Measurements from ENCODE around the gene ATP1B2. TPM values are rescaled to one million over a fixed set of nuclear protein-coding genes. Genes with fewer than 3 reads are reported as not detected.
"Not testable (repeated sequence)": the region's sequence is repeated elsewhere in the genome, so short reads cannot be mapped to it uniquely, and the experiment has no call there.

ATP1B2 gene
- total RNA-seq, 1 donor from 2014 or later = 10.4 TPM

DNA sequence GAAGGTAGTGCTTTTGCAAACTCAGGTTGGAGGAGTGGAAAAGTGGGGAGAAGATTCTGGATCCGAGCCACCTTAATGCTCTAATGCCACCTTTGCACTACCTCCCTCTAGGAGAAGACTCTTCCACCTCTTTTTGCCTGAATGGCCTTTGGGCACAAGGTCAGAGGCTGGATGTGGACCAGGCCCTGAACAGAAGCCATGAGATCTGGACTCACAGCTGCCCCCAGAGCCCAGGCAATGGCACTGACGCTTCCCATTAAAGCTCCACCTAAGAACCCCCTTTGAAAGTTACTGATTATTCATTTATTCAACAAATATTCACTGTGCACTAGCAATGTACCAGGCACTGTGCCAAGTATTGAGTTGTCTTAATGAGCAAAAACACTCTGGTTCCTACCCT, 17.6 kb upstream of the ATP1B2 start:
- Mint-ChIP-seq H3K9me3 (ENCODE audit: unreplicated experiment) (no peaks in the 10 kb centered on the region), H3K27ac (ENCODE audit: unreplicated experiment) (peak overlapping the region; percentile 48), H3K4me1 (ENCODE audit: unreplicated experiment) (peaks cover 3% of the 10 kb centered on the region), H3K27me3 (ENCODE audit: unreplicated experiment) (peaks cover 5% of the 10 kb centered on the region), H3K36me3 (ENCODE audit: low read depth, unreplicated experiment) (no peaks in the 10 kb centered on the region), H3K4me3 (ENCODE audit: unreplicated experiment) (no peak overlapping the region)
- DNase-seq (ENCODE audit: low spot score) = no peak
- TF ChIP-seq, protein P1, sequence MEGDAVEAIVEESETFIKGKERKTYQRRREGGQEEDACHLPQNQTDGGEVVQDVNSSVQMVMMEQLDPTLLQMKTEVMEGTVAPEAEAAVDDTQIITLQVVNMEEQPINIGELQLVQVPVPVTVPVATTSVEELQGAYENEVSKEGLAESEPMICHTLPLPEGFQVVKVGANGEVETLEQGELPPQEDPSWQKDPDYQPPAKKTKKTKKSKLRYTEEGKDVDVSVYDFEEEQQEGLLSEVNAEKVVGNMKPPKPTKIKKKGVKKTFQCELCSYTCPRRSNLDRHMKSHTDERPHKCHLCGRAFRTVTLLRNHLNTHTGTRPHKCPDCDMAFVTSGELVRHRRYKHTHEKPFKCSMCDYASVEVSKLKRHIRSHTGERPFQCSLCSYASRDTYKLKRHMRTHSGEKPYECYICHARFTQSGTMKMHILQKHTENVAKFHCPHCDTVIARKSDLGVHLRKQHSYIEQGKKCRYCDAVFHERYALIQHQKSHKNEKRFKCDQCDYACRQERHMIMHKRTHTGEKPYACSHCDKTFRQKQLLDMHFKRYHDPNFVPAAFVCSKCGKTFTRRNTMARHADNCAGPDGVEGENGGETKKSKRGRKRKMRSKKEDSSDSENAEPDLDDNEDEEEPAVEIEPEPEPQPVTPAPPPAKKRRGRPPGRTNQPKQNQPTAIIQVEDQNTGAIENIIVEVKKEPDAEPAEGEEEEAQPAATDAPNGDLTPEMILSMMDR (IDR thresholded peaks at IDR 0.05; ENCODE audit: unreplicated experiment) = no peak

DNA sequence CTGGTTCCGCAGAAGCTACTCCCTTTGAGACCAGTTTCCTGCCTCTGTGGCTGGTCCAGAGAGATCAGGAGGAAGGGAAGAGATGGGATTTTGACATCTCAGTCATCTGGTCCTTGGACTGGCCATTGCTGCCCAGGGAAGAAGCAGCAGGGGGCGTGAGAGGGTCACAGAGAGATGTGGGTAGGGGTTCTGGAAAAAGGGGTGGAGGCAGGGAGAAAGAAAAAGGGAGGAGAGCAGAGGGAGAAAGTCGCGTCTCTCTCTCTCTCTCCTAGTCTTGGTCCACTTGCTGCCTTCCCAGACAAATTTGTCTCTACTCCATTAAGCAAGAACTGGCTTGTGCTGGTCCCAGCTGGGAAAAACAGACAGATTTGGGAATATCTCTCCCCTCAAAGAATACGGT, 16.3 kb upstream of the ATP1B2 start:
- Mint-ChIP-seq H3K36me3 (ENCODE audit: low read depth, unreplicated experiment) (no peaks in the 10 kb centered on the region), H3K27me3 (ENCODE audit: unreplicated experiment) (peaks cover 2% of the 10 kb centered on the region), H3K4me3 (ENCODE audit: unreplicated experiment) (no peak overlapping the region), H3K9me3 (ENCODE audit: unreplicated experiment) (no peaks in the 10 kb centered on the region), H3K27ac (ENCODE audit: unreplicated experiment) (no peak overlapping the region), H3K4me1 (ENCODE audit: unreplicated experiment) (peaks cover 3% of the 10 kb centered on the region)
- DNase-seq (ENCODE audit: low spot score) = peak; percentile 86
- TF ChIP-seq, protein P1 (IDR thresholded peaks at IDR 0.05; ENCODE audit: unreplicated experiment) = no peak

DNA sequence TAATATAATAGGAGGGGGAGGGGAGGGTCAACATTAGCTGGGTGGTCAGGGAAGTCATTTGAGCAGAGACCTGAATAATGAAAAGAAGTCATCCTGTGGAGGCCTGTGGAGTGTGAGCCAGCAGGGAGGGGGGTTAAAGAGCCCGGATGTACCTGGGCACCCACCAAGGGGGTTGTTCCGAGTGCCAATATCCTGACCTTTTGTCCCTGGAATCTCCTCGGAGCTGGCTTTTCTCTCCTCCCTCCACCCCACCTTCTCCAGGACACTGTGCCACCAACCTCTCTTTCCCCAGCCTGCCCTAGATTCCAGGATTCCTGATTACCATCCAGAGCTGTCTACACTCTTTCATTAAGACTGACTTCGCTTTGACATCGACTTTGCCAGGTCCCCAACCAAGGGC, 14.6 kb upstream of the ATP1B2 start:
- Mint-ChIP-seq H3K36me3 (ENCODE audit: low read depth, unreplicated experiment) (no peaks in the 10 kb centered on the region), H3K27ac (ENCODE audit: unreplicated experiment) (no peak overlapping the region), H3K9me3 (ENCODE audit: unreplicated experiment) (no peaks in the 10 kb centered on the region), H3K4me1 (ENCODE audit: unreplicated experiment) (peaks cover 3% of the 10 kb centered on the region), H3K27me3 (ENCODE audit: unreplicated experiment) (peaks cover 2% of the 10 kb centered on the region), H3K4me3 (ENCODE audit: unreplicated experiment) (peak overlapping the region; percentile 19)
- TF ChIP-seq, protein P1 (IDR thresholded peaks at IDR 0.05; ENCODE audit: unreplicated experiment) = no peak
- no peak for DNase-seq (ENCODE audit: low spot score)

DNA sequence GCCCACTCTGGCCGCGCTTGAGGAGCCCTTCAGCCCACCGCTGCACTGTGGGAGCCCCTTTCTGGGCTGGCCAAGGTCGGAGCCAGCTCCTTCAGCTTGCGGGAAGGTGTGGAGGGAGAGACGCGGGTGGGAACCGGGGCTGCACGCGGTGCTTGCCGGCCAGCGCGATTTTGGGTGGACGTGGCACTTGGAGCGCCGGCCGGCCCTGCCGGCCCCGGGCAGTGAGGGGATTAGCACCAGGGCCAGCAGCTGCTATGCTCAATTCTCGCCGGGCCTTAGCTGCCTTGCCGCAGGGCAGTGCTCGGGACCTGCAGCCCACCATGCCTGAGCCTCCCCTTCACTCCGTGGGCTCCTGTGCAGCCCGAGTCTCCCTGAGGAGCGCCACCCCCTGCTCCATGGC, 9.9 kb upstream of the ATP1B2 start:
- Mint-ChIP-seq H3K36me3 (ENCODE audit: low read depth, unreplicated experiment) (no peaks in the 10 kb centered on the region), H3K9me3 (ENCODE audit: unreplicated experiment) (no peaks in the 10 kb centered on the region), H3K4me3 (ENCODE audit: unreplicated experiment) (no peak overlapping the region), H3K27me3 (ENCODE audit: unreplicated experiment) (peaks cover 4% of the 10 kb centered on the region), H3K27ac (ENCODE audit: unreplicated experiment) (no peak overlapping the region), H3K4me1 (ENCODE audit: unreplicated experiment) (peaks cover 9% of the 10 kb centered on the region)
- TF ChIP-seq, protein P1 (IDR thresholded peaks at IDR 0.05; ENCODE audit: unreplicated experiment) = no peak
- no peak for DNase-seq (ENCODE audit: low spot score)

GRCh38 chr17:7641635-7642034, 9.1 kb upstream of the ATP1B2 start:
- H3K27ac Mint-ChIP-seq (ENCODE audit: unreplicated experiment); H3K4me3 Mint-ChIP-seq (ENCODE audit: unreplicated experiment); H3K36me3 Mint-ChIP-seq (ENCODE audit: low read depth, unreplicated experiment); H3K9me3 Mint-ChIP-seq (ENCODE audit: unreplicated experiment); DNase-seq (ENCODE audit: low spot score); H3K27me3 Mint-ChIP-seq (ENCODE audit: unreplicated experiment): not testable (repeated sequence)
- H3K4me1 Mint-ChIP-seq (ENCODE audit: unreplicated experiment) = peaks cover 12% of the 10 kb centered on the region

GRCh38 chr17:7644775-7645174, 6.0 kb upstream of the ATP1B2 start:
- peaks cover 7% of the 10 kb centered on the region for H3K27me3 Mint-ChIP-seq (ENCODE audit: unreplicated experiment)
- no peak for DNase-seq (ENCODE audit: low spot score)
- no peaks in the 10 kb centered on the region for H3K36me3 Mint-ChIP-seq (ENCODE audit: low read depth, unreplicated experiment)
- peaks cover 16% of the 10 kb centered on the region for H3K4me1 Mint-ChIP-seq (ENCODE audit: unreplicated experiment)
- no peaks in the 10 kb centered on the region for H3K9me3 Mint-ChIP-seq (ENCODE audit: unreplicated experiment)
- TF ChIP-seq, protein P1 (IDR thresholded peaks at IDR 0.05; ENCODE audit: unreplicated experiment) = no peak
- H3K27ac Mint-ChIP-seq (ENCODE audit: unreplicated experiment) = peak overlapping the region; percentile 73
- H3K4me3 Mint-ChIP-seq (ENCODE audit: unreplicated experiment) = peak overlapping the region; percentile 16

Measured in endothelial cell (in vitro differentiated cells).